Cerebellar nuclear complex (tissue), 1 donor: Measurements from ENCODE around the gene SLC8A2.
"Not testable (repeated sequence)": the region's sequence is repeated elsewhere in the genome, so short reads cannot be mapped to it uniquely, and the experiment has no call there.

Experiments
- DNase-seq, 2 experiments: peaks; one replicate each; lab custom pipeline; 2025; lab: John Stamatoyannopoulos, UW

SLC8A2 gene

DNA sequence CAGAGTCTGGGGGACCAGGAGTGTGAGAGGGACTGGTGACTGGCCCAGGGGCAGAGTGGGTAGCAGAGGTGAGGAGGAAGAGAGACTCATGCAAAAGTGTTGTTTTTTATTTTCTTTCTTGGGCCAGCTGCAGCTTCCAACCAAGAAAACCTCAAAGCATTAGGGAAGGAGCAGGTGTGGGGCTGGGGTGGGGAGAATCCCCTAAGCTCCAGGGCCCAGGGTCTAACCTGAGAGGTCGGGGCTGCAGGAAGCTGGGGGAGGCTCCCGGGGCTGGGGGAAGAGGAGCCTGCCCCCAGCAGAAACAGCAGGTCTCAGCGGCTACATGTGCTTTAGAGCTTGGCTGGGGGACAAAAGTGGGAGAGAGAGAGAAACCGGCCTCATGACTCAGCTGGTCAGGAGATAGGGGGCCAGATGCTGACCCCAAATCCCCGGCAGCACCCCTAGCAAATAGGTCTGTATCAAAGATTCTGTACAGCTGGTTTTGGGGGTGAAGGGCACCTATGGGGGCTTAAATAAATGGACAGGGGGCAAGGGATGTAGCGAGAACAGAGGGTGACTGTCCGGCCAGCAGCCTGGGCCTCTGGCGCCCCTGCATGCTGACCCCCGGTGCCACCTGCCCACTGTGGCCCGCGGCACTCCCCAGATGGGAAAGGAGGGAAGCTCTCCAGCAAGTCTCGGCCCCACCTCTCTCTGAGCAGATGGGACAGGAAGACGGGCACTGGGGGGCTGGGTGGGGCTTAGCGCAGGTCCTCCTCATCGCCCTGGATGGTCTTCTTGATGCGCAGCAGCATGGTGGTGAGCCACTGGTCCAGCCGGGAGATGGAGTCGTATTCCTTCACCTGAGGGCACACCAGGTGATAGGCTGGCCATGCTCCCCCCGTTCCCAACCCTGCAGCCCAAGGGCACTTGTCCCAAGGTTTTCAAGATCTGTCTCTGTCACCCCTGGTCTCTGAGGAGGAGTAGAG, 16.1 kb upstream of the SLC8A2 start:
- no peak for DNase-seq

- no peak for DNase-seq
Measured at GRCh38 chr19:47486900-47487299, 15.2 kb upstream of the SLC8A2 start.

GRCh38 chr19:47486220-47486619, 14.5 kb upstream of the SLC8A2 start:
- DNase-seq = not testable (repeated sequence)

DNA sequence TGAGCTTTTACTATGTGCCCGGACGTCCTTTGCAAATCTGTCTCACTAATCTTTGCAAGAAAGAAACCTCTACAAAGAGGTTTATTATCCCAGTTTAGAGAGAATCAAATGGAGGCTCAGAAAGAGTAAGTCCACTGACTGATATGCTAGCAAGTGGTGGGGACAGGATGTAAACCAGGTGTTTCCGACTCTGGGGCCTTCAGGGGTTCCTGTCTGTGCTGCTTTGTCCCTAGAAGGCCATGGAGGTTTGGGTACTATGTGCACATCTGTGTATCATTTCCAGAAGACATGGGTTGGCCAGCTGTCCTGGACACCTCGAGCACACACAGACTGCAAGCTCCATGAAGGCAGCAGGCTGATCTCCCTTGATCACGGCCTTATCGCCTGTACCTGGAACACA, 13.5 kb upstream of the SLC8A2 start:
- DNase-seq = no peak

GRCh38 chr19:47483800-47484690, 12.4 kb upstream of the SLC8A2 start, which contains the start of gene KPTN:
KPTN (minus strand) TSS chr19:47484219; CDS start chr19:47484160, 59 bp downstream.
- peak in 1 of 2 experiments; percentile 47 for DNase-seq

GRCh38 chr19:47483200-47483599, 11.5 kb upstream of the SLC8A2 start:
- no peak for DNase-seq

GRCh38 chr19:47481460-47482052, 9.9 kb upstream of the SLC8A2 start:
- DNase-seq = no peak

DNA sequence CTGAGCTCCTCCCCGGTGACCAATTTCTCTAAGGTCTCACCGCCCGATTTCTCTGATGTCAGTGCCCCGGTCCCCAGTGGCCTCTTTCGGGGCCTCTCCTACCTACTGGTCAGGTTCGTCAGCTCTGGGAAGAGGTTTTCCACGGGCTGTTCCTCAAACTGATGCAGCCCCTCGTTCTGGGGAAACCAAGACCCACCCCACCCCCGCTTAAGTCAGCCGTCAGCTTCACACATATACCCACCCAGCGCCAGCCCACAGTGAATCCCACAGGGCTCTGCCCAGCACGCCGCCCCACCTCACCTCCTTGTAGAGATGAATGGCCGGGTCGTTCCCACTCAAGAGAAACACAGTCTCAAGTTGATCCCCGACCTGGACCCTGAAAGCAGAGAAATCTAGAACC, 9.0 kb upstream of the SLC8A2 start:
- no peak for DNase-seq

DNA sequence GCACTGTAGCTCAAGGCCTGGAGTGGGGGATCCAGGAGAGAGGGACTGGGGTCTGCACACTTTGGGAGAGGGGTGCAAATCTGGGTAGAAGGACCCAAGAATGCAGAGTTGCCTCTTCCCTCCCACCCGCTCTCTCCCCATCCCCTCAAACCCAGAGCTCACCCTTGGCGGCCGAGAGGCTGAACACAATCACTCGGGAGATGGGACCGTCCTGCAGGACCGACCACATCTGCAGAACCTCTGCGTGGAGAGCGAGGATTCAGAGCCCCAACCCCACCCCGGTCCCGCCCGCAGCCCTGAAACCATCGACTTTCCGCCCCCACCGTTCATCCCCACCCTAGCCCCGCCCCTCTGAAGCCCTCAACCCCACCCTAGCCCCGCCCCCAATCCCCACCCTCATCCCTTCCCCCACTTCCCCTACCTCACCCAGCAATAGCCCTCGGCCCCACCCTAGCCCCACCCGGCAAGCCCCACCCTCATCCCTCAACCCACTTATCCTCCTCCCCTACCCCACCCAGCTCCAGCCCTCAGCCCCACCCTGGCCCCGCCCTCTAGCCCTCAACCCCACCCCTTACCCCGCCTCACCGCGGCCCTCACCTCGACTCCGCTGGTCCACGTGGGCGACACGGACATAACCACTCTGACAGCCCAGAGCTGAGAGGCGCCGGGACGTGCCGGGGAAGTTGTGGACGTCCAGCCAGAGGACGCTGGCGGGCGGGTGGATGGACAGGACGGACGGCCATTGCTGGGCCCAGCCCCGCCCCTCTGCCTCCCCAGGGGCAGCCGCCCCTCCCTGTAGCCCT, 8.2 kb upstream of the SLC8A2 start:
- DNase-seq = no peak

GRCh38 chr19:47476438-47476972, 4.8 kb upstream of the SLC8A2 start:
- no peak for DNase-seq

DNA sequence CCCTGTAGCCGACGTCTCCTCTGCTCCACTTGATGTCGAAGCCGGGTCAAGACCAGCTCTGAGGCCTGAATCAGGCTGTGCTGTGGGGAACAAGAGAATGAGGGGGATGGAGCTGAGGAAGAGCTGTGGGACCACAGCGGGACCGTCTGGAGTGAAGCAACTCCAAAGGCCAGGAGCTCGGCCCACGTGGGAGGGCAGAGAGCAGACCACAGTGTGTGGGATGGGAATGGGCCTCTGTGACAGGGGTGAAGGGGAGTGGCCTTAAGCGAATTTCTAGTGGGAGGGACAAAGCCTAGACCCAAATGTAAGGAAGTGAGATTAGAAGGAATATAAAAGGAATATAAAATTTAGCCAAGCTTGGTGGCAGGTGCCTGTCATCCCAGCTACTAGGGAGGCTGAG, 3.8 kb upstream of the SLC8A2 start:
- no peak for DNase-seq

- DNase-seq = no peak
Measured at GRCh38 chr19:47473336-47473735, 1.6 kb upstream of the SLC8A2 start.

GRCh38 chr19:47471381-47471732, 336 bp downstream of the SLC8A2 start:
- no peak for DNase-seq

DNA sequence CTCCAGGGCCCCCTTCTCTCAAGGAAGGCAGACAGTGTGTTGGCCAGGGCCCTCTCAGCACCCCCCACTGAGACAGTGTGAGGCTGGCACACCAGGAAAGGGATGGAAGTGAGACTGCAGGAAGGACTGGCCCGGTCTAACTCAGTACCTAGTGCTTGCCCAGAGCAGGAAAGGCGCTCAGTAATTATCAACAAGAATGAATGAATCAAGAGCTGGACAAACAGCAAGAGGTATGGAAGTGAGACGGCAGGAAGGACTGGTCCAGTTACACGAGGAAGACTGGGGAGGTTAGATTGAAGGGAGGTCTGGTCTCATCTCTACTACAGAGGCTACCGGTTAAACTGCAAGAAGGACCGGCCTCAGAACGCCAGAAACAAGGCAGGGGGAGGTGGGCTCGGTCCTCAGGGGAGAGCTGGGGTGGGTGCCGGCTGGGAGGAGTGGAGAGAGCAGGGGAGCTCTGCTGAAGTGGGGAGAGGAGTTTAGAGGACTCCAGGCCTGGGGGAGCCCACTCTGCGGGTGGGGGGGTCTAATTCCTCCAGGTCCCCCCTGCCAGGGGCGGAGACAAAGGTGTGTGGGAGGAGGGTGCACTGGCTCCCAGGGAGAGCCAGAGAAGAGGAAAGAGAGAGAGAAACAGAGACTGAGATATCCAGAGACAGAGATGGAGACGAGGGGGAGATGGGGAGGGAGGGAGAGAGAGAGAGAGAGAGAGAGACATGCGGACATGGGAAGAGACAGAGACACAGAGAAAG, 1.1 kb downstream of the SLC8A2 start:
- no peak for DNase-seq

DNA sequence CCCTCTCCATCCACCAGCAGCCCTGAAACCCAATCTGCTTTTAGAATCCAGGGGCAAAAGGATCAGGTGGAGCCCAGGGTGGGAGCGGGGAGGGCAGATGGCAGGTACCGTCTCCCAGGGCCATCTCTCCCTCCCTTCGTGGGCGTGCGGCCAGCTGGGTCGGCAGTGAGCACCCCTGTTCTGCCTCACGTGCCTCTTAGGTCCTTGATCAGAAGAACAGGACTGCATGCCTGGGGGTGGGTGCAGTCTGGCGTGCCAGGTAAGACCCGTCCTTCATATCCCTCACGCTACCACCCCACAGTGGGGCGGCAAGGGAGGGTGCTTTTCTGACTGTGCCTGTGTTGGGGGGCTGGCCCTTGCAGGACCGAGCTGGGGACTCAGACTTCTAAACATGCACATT, 2.0 kb downstream of the SLC8A2 start:
- peak in 1 of 2 experiments; percentile 64 for DNase-seq

GRCh38 chr19:47469363-47469700, 2.4 kb downstream of the SLC8A2 start:
- DNase-seq = no peak

DNA sequence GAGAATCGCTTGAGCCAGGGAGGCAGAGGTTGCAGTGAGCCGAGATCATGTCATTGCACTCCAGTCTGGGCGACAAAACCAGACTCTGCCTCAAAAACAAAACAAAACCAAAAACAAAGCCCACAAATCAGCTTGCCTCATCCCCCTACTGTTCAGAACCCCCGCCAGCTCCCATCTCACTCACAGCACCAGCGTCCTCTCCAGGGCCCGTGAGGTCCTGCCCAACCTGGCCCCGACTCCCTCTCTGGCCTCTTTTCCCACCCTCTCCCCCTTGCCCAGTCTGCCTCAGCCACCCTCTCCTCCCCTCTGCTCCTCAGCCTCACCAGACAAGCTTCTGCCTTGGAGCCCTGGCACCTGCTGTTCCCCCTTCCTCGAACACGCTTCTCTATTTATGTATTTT, 3.8 kb downstream of the SLC8A2 start:
- no peak for DNase-seq

DNA sequence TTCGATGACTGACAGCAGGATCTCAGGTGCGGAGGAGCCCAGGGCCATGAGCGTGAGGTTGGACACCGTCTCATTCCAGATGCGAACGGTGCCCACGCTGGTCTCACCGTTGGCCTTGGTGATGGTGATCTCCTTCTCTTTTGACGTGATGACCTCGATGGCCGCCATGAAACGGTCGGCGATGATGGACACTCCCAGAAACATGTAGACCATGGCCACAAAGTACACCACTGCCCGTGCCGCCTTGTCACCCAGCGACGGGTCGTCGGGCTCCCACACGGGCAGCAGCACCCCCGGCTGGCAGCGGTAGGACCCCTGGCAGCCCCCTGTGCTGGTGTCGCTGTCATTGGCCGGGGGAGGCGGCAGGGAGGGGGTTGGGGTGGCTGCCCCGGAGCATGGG, 5.7 kb downstream of the SLC8A2 start:
- no peak for DNase-seq

DNA sequence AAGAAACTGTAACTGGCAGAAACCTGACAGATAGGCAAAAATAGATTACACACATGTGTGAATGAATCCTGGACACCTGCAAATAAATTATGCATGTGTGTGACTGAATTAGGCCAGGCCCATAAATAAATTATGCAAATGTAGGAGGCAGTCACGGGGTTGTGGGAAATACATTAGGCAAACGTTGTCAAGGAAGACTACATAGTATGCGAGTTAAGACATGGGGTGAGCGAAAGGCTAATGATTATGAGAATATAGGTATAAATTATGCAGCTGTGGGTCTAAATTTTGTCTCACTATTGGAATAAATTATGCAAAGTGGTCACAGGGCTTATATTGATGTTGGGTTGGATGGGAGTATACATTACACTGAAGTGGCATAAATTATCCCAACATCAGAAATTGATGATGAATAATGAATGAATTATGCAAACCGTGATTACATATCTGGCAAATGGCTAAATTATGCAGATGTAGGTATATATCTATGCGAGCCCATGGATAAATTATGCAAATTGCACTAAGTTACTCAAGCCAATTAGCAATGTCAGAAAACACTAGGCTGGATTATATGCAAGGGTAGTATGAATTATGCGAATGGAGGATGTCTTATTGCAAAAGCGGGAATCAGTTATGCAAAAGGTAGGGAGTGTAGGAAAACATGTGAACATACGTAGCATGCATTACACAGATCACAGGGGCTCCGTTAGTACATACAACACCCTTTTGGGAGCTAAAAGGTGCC, 6.8 kb downstream of the SLC8A2 start:
- DNase-seq = no peak

GRCh38 chr19:47461876-47462275, 9.8 kb downstream of the SLC8A2 start:
- DNase-seq = no peak
